ENCODE measurements around the gene ABCA6.
"Not testable (repeated sequence)": the region's sequence is repeated elsewhere in the genome, so short reads cannot be mapped to it uniquely, and the experiment has no call there.

Gene ABCA6

DNA sequence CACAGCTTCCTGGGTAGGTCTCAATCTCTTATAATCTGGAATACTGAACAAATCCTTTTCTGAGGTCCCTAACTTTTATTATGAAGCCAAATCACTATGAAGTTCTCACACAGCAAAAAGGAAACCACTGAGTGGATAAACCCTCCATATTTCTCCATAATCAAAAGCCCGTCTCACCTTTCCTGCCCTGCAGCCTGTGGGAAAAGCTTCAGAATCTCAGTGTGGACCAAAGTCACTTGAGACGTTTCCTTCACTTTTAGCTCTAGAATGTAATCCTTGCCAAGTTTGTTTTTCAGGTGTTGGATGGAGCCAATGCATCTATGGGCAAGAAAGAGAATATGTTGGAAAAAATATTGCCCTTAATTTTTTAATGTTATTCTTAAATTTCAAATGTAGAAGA is 59.0 kb downstream of the ABCA6 start:
- no peak for DNase-seq (ENCODE audit: low read depth)
- no peak overlapping the region for H3K4me3 ChIP-seq (ENCODE audit: control insufficient read depth, low read depth, low read length)
- TF ChIP-seq, protein P1, sequence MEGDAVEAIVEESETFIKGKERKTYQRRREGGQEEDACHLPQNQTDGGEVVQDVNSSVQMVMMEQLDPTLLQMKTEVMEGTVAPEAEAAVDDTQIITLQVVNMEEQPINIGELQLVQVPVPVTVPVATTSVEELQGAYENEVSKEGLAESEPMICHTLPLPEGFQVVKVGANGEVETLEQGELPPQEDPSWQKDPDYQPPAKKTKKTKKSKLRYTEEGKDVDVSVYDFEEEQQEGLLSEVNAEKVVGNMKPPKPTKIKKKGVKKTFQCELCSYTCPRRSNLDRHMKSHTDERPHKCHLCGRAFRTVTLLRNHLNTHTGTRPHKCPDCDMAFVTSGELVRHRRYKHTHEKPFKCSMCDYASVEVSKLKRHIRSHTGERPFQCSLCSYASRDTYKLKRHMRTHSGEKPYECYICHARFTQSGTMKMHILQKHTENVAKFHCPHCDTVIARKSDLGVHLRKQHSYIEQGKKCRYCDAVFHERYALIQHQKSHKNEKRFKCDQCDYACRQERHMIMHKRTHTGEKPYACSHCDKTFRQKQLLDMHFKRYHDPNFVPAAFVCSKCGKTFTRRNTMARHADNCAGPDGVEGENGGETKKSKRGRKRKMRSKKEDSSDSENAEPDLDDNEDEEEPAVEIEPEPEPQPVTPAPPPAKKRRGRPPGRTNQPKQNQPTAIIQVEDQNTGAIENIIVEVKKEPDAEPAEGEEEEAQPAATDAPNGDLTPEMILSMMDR (IDR thresholded peaks at IDR 0.05; ENCODE audit: control insufficient read depth, insufficient read depth, low read depth, low read length, missing control alignments): no peak

DNA sequence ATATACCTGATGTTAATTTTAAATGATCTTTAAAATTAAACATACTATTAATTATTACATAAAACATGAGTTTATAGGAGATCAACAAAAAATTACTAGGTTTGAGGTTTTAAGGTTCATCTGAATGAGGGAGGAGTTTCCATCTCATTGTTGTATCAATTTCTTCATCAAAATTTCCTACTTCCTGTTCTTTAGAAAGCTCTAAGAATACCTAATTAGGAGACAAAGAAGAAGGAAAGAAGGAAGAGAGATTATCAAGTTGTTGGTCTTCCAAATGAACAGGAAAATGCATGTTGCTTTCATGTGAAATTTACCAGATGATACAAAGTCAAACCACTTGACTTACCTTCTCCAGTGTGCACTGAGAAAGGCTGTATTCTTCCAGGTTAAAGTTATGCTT is 62.8 kb downstream of the ABCA6 start:
- TF ChIP-seq, protein P1 (IDR thresholded peaks at IDR 0.05; ENCODE audit: control insufficient read depth, insufficient read depth, low read depth, low read length, missing control alignments): no peak
- no peak overlapping the region for H3K4me3 ChIP-seq (ENCODE audit: control insufficient read depth, low read depth, low read length)
- DNase-seq (ENCODE audit: low read depth): no peak

- no peak for DNase-seq (ENCODE audit: low read depth)
- TF ChIP-seq, protein P1 (IDR thresholded peaks at IDR 0.05; ENCODE audit: control insufficient read depth, insufficient read depth, low read depth, low read length, missing control alignments): no peak
Observed at GRCh38 chr17:69075823-69076222, 65.9 kb downstream of the ABCA6 start.

DNA sequence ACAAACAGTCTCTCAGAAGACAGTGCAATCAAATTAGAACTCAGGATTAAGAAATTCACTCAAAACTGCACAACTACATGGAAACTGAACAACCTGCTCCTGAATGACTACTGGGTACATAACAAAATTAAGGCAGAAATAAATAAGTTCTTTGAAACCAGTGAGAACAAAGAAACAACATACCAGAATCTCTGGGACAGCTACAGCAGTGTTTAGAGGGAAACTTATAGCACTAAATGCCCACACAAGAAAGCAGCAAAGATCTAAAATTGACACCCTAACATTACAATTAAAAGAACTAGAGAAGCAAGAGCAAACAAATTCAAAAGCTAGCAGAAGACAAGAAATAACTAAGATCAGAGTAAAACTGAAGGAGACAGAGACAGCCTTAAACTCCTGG is 68.3 kb downstream of the ABCA6 start:
- not testable (repeated sequence) for DNase-seq (ENCODE audit: low read depth); H3K4me3 ChIP-seq (ENCODE audit: control insufficient read depth, low read depth, low read length)

More at GRCh38 chr17:69075823-69076222, 65.9 kb downstream of the ABCA6 start:
- no peak overlapping the region for H3K4me3 ChIP-seq (ENCODE audit: control insufficient read depth, low read depth, low read length)

DNA sequence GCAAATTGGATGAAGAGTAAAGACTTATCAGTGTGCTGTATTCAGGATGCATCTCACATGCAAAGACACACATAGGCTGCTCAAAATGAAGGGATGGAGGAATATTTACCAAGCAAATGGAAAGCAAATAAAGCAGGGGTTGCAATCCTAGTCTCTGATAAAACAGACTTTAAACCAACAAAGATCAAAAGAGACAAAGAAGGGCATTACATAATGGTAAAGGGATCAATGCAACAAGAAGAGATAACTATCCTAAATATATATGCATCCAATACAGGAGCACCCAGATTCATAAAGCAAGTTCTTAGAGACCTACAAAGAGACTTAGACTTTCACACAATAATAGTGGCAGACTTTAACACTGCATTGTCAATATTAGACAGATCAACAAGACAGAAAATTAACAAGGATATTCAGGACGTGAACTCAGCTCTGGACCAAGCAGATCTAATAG is 68.9 kb downstream of the ABCA6 start:
- H3K4me3 ChIP-seq (ENCODE audit: control insufficient read depth, low read depth, low read length); DNase-seq (ENCODE audit: low read depth): not testable (repeated sequence)

- not testable (repeated sequence) for H3K4me3 ChIP-seq (ENCODE audit: control insufficient read depth, low read depth, low read length); DNase-seq (ENCODE audit: low read depth)
Observed at GRCh38 chr17:69071233-69071586, 70.5 kb downstream of the ABCA6 start.

GRCh38 chr17:69070378-69071232 is 71.1 kb downstream of the ABCA6 start:
- not testable (repeated sequence) for H3K4me3 ChIP-seq (ENCODE audit: control insufficient read depth, low read depth, low read length); DNase-seq (ENCODE audit: low read depth)

GRCh38 chr17:69069226-69069750 is 72.4 kb downstream of the ABCA6 start:
- TF ChIP-seq, protein P1 (IDR thresholded peaks at IDR 0.05; ENCODE audit: control insufficient read depth, insufficient read depth, low read depth, low read length, missing control alignments): no peak
- H3K4me3 ChIP-seq (ENCODE audit: control insufficient read depth, low read depth, low read length): no peak overlapping the region

More at GRCh38 chr17:69069226-69069750, 72.4 kb downstream of the ABCA6 start:
- DNase-seq (ENCODE audit: low read depth): no peak
